Measurements from ENCODE around the gene LPAR2.

LPAR2 gene

GRCh38 chr19:19637186-19637522 lies 9.1 kb upstream of the LPAR2 start:
- DNase-seq: no peak
- TF ChIP-seq CTCF (IDR thresholded peaks at IDR 0.05): no peak
- peaks cover 6 to 51% (median 25%) of the 10 kb centered on the region in 3 donors for H3K36me3 ChIP-seq
- intact Hi-C loops (cut with DNase I; ENCODE audit: low total_unique reads): no loop called here
- no peaks in the 10 kb centered on the region for H3K9me3 ChIP-seq
- no peaks in the 10 kb centered on the region for H3K4me1 ChIP-seq
- H3K4me3 ChIP-seq: no peak overlapping the region
- no peaks in the 10 kb centered on the region for H3K27me3 ChIP-seq
- H3K27ac ChIP-seq: no peak overlapping the region

GRCh38 chr19:19636573-19637185 lies 8.7 kb upstream of the LPAR2 start:
- intact Hi-C loops (cut with DNase I; ENCODE audit: low total_unique reads): no loop called here

GRCh38 chr19:19635313-19635702 lies 7.3 kb upstream of the LPAR2 start:
- H3K36me3 ChIP-seq: peaks cover 6 to 53% (median 32%) of the 10 kb centered on the region in 3 donors
- TF ChIP-seq CTCF (IDR thresholded peaks at IDR 0.05): no peak
- no peaks in the 10 kb centered on the region for H3K9me3 ChIP-seq
- no peak overlapping the region for H3K27ac ChIP-seq
- H3K4me3 ChIP-seq: no peak overlapping the region
- H3K4me1 ChIP-seq: no peaks in the 10 kb centered on the region
- DNase-seq: no peak
- H3K27me3 ChIP-seq: no peaks in the 10 kb centered on the region
- intact Hi-C loops (cut with DNase I; ENCODE audit: low total_unique reads): no loop called here

More at GRCh38 chr19:19636573-19637185, 8.7 kb upstream of the LPAR2 start:
- Histone ChIP-seq H3K27ac (no peak overlapping the region), H3K27me3 (no peaks in the 10 kb centered on the region), H3K4me3 (no peak overlapping the region), H3K9me3 (no peaks in the 10 kb centered on the region), H3K4me1 (no peaks in the 10 kb centered on the region), H3K36me3 (peaks cover 6 to 53% (median 26%) of the 10 kb centered on the region in 3 donors)
- no peak for TF ChIP-seq CTCF (IDR thresholded peaks at IDR 0.05)
- no peak for DNase-seq

DNA sequence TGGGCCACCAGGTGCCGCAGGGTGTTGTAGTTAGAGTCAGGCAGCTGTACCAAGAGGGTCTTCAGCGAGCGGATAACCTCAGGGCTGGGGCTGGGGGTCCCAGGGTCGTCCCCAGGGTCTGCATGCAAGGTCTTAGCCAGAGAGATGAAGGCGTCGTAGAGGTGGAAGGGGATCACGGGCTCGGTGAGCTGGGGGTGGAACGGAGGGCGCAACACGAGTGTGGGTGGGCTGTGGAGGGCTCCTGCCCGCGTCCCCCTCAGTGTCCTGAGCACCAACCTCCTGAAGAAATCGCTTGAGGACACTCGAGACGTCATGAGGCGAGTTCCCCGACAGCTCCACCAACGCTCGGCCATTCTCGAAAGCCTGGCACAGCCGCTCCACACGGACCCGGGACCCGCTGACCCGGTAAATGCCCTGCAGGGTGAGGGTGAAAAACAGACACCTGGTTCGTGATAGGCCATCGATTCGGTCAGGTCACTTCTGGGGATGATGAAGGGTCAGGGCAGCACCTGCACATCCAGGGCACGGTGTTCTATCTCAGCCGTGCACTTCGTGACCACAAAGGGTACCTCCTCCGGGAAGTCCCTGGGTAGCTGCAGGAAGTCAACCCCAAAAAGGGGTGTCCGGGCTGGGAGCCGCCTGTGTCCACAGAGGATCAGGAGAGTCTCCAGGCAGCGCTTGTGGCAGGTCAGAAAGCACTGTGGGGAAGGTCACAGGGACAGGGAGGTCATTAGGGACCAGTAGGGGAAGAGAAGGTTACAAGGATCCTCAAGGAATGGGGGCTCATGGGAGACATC lies 6.7 kb upstream of the LPAR2 start:
- intact Hi-C loops (cut with DNase I; ENCODE audit: low total_unique reads): no loop called here
- no peak overlapping the region for H3K27ac ChIP-seq
- no peaks in the 10 kb centered on the region for H3K4me1 ChIP-seq
- DNase-seq: no peak
- no peaks in the 10 kb centered on the region for H3K27me3 ChIP-seq
- no peak overlapping the region for H3K4me3 ChIP-seq
- H3K36me3 ChIP-seq: peaks cover 6 to 53% (median 33%) of the 10 kb centered on the region in 3 donors
- TF ChIP-seq CTCF (IDR thresholded peaks at IDR 0.05): no peak
- no peaks in the 10 kb centered on the region for H3K9me3 ChIP-seq

GRCh38 chr19:19633711-19634515 lies 5.9 kb upstream of the LPAR2 start:
- Histone ChIP-seq H3K9me3 (no peaks in the 10 kb centered on the region), H3K27me3 (peaks cover 0 to under 1% of the 10 kb centered on the region in 2 donors), H3K4me1 (no peaks in the 10 kb centered on the region), H3K36me3 (peaks cover 6 to 53% (median 30%) of the 10 kb centered on the region in 3 donors), H3K4me3 (no peak overlapping the region), H3K27ac (no peak overlapping the region)
- TF ChIP-seq CTCF (IDR thresholded peaks at IDR 0.05): no peak
- DNase-seq: no peak
- intact Hi-C loops (cut with DNase I; ENCODE audit: low total_unique reads): no loop called here
